ENCODE measurements around the gene FBLN1.

GRCh38 chr22:45499746-45500145, 2.9 kb upstream of the FBLN1 start:
- TF ChIP-seq ZFP30 (CRISPR knock-in tag; IDR thresholded peaks at IDR 0.05) (no peak), BACH2 (CRISPR knock-in tag; IDR thresholded peaks at IDR 0.05; ENCODE audit: borderline replicate concordance) (no peak), ARNTL (CRISPR knock-in tag; IDR thresholded peaks at IDR 0.05; ENCODE audit: borderline replicate concordance, low read depth) (no peak), POU6F1 (CRISPR knock-in tag; IDR thresholded peaks at IDR 0.05; ENCODE audit: borderline replicate concordance, low read depth) (no peak)
